HG03442 (cell line): ENCODE measurements around the gene EXOC6.

Experiments
- ATAC-seq: cut with Tn5 transposase; IDR thresholded peaks from one replicate; pipeline ENCODE4 v1.9.1; 2021; ENCODE audit warnings: mild to moderate bottlenecking, moderate library complexity; ENCODE audit not compliant: unreplicated experiment

EXOC6 gene

DNA sequence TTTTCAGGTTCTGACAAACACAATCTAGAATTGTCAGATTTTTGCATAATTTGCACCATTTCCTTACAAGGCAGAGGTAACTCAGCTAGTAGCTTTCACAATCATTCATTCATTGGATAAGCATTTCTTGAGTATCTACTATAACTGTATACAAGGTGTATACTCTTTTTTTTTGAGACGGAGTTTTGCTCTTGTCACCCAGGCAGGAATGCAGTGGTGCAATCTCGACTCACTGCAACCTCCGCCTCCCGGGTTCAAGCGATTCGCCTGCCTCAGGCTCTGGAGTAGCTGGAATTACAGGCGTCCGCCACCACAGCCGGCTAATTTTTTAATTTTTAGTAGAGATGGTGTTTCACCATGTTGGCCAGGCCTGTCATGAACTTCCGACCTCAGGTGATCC lies 16.2 kb upstream of the EXOC6 start:
- no peak for ATAC-seq

- ATAC-seq: no peak
Observed at GRCh38 chr10:92832998-92833650, 15.2 kb upstream of the EXOC6 start.

GRCh38 chr10:92834331-92834730 lies 14.0 kb upstream of the EXOC6 start:
- no peak for ATAC-seq

GRCh38 chr10:92834986-92835385 lies 13.3 kb upstream of the EXOC6 start:
- ATAC-seq: no peak

- ATAC-seq: no peak
Observed at GRCh38 chr10:92837456-92837855, 10.9 kb upstream of the EXOC6 start.

DNA sequence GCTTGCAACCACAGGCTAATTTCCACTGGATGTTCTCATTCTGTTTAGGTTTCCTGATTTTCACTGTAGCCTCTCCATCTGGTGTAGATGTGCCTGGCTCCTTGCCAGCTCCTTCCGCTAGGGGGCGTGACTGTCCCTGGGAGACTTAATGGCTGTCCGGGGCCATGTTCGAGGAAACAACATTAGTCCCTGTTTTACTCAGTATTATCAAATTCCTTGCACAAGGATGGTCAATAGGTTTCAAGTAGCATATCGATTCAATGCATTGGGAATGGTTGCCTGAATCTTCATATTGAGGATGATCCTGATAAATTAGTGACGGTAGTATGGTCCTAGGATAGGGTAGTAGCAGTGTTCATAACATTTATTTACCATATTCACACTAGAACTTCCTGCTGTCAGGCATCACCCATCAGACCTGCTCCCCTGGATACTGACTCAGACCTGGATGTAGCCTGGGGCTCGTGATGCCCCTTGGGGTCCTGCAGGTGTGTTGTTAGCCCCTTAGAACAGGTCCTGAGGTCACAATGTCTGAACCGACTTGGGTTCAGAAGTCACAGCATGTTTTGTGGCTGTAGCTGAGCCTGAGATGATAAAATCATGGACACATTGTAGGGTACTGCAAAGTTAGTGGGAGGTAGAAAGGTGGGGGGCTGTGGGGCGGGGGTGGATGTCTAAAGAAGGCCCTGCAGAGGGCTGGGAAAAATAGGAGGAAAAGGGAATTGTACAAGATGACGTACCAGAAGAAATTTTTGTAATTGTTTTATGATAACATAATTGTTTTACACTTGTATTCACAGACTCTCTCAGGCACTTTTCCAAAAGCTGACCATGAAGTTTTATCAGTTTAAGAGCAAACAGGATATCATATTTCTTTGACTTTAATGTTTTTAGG lies 8.9 kb upstream of the EXOC6 start:
- no peak for ATAC-seq

DNA sequence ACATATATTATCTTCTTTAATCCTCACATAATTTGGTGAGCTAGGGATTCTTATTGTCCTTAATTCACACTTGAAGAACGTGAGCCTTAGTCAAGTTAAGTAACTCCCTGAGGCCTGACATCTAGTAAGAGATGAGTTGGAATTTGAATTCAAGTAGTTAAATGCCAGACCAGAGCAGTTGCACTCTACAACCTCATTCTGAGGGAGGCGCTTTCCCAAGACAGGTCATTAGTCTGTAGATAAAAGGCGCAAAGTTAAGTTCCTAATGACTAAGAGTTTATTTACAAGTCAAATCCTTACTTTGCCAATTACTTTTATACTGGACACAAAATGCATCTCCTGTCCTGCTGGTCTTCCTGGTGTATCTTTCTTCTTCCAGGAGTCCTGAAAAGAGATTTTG lies 3.6 kb upstream of the EXOC6 start:
- ATAC-seq: no peak

DNA sequence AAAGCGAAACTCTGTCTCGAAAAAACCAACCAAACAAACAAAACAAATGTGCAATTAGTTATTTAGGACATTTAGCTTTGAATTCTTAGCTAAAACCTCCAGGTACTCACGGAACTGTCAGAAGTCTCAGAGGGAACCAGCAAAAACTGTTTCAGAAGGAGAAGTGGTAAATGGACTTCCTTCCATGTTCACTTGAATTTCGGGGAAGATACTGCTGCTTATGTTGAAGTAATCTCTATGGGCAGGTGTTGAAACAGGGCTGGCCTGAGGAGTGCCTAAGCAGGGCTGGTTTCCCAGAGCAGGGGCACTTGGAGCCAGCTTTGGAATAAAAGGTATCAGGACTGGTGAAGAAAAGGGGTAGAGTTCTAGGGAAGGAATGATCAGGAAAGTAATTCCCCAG lies 2.4 kb upstream of the EXOC6 start:
- no peak for ATAC-seq

DNA sequence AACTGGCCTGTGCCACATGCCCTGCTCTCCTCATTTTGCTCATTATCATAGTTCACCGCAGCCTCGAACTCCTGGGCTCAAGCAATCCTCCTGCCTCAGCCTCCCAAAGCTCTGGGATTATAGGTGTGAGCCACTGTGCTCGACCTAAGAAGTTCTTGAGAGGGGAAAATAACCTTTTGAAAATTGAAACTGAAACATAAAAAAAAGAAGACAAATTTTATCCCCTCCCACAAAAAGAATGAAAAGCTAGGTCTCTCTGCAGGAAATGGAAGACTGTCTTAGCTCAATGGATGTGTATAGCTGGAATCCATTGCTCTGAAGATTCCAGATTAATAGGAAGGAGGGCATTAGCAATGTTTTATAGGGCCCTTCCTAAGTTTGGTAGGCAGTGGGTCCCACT lies 2.0 kb upstream of the EXOC6 start:
- ATAC-seq: no peak

GRCh38 chr10:92846854-92847201 lies 1.5 kb upstream of the EXOC6 start:
- ATAC-seq: no peak

DNA sequence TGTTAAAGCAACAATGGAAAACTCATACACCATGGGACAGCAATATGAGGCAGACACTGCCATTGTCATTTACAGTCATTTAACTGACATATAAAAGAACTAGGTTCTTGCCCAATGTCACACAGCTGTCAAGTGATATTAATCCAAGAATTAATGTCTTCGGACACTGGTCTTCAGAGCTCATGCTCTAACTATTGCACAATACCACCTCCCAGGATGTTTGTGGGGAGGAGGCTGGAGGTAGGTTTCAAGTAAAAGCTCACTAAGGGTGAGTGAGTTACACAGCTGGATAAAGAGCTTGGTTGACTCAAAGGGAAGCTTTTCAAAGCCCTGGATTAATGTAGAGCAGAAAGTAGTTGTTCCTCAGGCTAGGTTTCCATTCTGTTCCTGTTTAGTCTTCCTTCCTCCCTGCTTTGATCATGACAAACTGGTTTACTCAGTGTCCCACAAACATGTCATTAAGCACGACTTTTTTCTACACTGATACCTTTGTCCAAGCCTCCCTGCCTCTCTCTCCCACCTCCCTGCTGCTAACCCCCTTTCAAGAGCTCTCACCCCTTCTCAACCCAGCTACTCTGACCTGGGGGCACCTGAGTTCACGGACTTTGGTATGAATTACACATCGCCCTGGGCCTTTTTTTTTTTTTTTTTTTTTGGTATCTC lies 987 bp upstream of the EXOC6 start:
- ATAC-seq: no peak

- ATAC-seq: no peak
Observed at GRCh38 chr10:92848037-92848440, 281 bp upstream of the EXOC6 start.

- ATAC-seq: no peak
Observed at GRCh38 chr10:92849234-92849525, 860 bp downstream of the EXOC6 start.

DNA sequence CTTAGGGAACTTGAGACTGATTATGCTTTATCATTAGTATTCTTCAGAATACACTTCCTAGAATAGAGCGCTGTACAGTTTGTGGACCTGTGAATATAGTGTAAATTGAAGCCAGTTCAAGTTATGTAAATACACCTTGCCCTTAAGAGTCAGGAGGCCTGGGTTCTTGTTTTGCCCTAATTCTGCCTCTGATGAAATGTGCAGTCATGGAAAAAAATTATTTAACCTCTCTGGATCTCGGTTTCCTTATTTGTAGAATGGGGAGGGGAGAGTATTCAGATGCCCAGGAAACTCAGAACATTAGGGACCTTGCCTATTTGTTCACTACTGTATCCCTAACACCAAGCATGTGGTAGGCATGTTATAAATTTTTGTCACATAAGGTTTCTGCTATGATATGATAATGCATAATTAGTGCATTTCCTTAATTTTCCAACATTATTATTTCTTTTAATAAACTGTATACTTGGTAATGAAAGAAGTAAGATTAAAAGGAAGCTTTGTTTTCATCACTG lies 1.3 kb downstream of the EXOC6 start:
- no peak for ATAC-seq

GRCh38 chr10:92850185-92850584 lies 1.9 kb downstream of the EXOC6 start:
- no peak for ATAC-seq

- ATAC-seq: no peak
Observed at GRCh38 chr10:92851003-92851402, 2.7 kb downstream of the EXOC6 start.

DNA sequence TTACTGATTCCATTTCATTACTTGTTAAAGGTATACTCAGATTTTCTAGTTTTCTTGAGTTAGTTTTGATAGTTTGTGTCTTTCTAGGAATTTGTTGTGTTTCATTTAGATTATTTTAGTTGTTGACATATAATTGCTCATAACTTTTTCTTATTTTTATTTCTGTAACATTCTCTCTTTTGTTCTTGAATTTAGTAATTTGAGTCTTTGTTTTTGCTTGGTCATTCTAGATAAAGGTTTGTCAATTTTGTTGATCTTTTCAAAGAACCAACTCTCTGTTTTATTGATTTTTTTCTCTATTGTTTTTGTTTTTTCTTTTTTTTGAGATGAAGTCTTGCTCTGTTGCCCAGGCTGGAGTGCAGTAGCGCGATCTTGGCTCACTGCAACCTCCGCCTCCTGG lies 7.2 kb downstream of the EXOC6 start:
- ATAC-seq: no peak

DNA sequence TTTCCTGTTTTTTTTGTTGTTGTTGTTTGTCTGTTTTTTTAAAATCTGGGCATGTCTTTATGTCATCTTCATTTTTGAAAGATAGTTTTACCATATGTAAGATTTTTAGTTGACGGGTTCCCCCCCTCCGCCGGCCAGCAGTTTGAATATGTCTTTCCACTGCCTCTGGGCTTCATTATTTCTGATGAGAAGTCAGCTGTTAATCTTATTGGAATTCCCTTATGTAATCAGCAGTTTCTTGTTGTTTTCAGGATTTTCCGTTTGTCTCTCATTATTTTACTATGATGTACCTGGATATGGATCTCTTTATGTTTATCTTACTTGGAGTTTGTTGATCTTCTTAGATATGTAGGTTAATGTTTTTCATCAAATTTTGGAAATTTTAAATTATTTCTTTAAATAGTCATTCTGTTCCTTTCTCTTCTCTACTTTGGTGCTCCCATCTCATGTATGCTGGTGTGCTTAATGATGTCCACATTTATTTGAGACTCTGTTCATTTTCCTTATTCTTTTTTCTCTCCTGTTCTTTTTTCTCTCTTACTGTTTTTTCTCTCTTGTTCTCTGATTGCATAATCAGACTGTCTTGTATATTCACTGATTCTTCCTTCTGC lies 9.7 kb downstream of the EXOC6 start:
- ATAC-seq: no peak

- ATAC-seq: no peak
Observed at GRCh38 chr10:92867235-92867634, 18.9 kb downstream of the EXOC6 start.

DNA sequence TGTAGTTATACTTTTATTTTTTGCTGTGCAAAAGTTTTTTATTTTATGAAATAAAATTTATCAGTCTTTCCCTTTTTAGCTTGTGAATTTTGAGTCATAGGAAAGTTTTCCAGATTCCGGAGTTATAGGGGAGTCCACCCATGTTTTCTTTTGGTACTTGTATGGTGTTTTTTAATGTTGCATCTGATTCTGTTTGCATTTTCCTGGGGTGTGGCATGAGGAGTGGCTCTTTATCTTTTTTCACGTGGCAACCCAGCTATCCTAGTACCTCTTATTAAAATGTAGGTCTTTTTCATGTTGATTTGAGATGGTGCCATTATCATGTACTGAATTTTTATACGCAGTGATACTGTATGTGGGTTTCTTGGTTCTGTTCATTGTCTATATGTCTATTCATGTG lies 19.7 kb downstream of the EXOC6 start:
- no peak for ATAC-seq

- ATAC-seq: no peak
Observed at GRCh38 chr10:92868557-92868956, 20.2 kb downstream of the EXOC6 start.

GRCh38 chr10:92873029-92873428 lies 24.7 kb downstream of the EXOC6 start:
- ATAC-seq: no peak
